Glutamatergic neuron (in vitro differentiated cells): ENCODE measurements around the gene AIMP2. TPM values are rescaled to one million over a fixed set of nuclear protein-coding genes. Genes with fewer than 3 reads are reported as not detected.

Source experiments
- DNase-seq: peaks from one replicate; pipeline ENCODE4 v3.0.0; 2022
- H3K27ac Mint-ChIP-seq: one replicate; pipeline ENCODE4 v1.8.0; 2020; ENCODE audit warnings: mild to moderate bottlenecking, mixed read lengths, inconsistent platforms; ENCODE audit not compliant: unreplicated experiment
- H3K27me3 Mint-ChIP-seq: one replicate; pipeline ENCODE4 v1.8.0; 2020; ENCODE audit warnings: mild to moderate bottlenecking, moderate library complexity, mixed read lengths, inconsistent platforms; ENCODE audit not compliant: unreplicated experiment
- H3K36me3 Mint-ChIP-seq: one replicate; pipeline ENCODE4 v1.8.0; 2020; ENCODE audit warnings: mild to moderate bottlenecking, mixed read lengths, inconsistent platforms; ENCODE audit not compliant: unreplicated experiment
- H3K4me1 Mint-ChIP-seq: one replicate; pipeline ENCODE4 v1.8.0; 2020; ENCODE audit warnings: mild to moderate bottlenecking, low read depth, mixed read lengths, inconsistent platforms; ENCODE audit not compliant: unreplicated experiment
- H3K4me3 Mint-ChIP-seq: one replicate; pipeline ENCODE4 v1.8.0; 2020; ENCODE audit warnings: mild to moderate bottlenecking, mixed read lengths, inconsistent platforms; ENCODE audit not compliant: unreplicated experiment
- H3K9me3 Mint-ChIP-seq: one replicate; pipeline ENCODE4 v1.8.0; 2020; ENCODE audit warnings: mild to moderate bottlenecking, moderate library complexity, mixed read lengths, inconsistent platforms; ENCODE audit not compliant: unreplicated experiment
- total RNA-seq: library from RNA; stranded (reverse); fragmentation: NEBNext Ultra II Directional; extraction: Animal tissue kit (Norgen Biotek cat#: 25700); gene quantifications from one replicate; pipeline ENCODE4 v1.2.1, GENCODE V29; 2021; ENCODE audit not compliant: unreplicated experiment
- TF ChIP-seq, protein P1 (sequence below): fragments of 200-600 bp; sonication (generic); IDR thresholded peaks from one replicate; pipeline ENCODE4 v1.5.0; 2021; ENCODE audit not compliant: partially characterized antibody, unreplicated experiment

Gene AIMP2
- total RNA-seq, 1 donor from 2014 or later, result 35.2 TPM

DNA sequence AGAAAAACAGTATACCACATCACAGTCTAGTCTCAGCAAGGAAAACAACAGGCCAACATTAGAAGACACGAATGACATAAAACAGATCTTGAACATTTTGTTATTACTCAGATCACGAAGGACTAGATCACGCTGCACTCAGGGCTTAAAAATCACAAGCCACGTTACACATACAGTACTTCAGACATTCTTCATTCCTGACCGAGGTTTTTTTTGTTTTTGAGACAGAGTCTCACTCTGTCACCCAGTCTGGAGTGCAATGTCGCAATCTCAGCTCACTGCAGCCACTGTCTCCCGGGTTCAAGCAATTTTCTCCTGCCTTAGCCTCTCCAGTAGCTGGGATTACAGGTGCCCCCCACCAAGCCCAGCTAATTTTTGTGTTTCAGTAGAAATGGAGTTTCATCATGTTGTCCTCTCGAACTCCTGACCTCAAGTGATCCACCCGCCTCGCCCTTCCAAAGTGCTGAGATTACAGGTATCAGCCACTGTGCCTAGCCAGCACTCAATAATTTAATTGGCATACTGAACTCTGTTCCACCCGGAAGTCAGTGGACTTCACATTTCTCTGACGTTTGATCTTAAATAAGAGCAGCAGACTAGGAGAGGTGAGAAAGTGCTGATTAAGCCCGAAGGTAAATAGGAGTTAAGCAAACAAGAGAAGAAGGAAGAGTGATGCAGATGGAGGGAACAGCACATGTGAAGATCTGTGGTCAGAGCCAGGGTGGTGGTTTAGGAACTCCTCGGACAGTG, 3.5 kb downstream of the AIMP2 start:
- Mint-ChIP-seq H3K4me1 (peaks cover 3% of the 10 kb centered on the region), H3K27me3 (peaks cover 1% of the 10 kb centered on the region), H3K4me3 (no peak overlapping the region), H3K27ac (no peak overlapping the region), H3K9me3 (no peaks in the 10 kb centered on the region), H3K36me3 (no peaks in the 10 kb centered on the region)
- DNase-seq, result no peak
- TF ChIP-seq, protein P1, sequence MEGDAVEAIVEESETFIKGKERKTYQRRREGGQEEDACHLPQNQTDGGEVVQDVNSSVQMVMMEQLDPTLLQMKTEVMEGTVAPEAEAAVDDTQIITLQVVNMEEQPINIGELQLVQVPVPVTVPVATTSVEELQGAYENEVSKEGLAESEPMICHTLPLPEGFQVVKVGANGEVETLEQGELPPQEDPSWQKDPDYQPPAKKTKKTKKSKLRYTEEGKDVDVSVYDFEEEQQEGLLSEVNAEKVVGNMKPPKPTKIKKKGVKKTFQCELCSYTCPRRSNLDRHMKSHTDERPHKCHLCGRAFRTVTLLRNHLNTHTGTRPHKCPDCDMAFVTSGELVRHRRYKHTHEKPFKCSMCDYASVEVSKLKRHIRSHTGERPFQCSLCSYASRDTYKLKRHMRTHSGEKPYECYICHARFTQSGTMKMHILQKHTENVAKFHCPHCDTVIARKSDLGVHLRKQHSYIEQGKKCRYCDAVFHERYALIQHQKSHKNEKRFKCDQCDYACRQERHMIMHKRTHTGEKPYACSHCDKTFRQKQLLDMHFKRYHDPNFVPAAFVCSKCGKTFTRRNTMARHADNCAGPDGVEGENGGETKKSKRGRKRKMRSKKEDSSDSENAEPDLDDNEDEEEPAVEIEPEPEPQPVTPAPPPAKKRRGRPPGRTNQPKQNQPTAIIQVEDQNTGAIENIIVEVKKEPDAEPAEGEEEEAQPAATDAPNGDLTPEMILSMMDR, result no peak

DNA sequence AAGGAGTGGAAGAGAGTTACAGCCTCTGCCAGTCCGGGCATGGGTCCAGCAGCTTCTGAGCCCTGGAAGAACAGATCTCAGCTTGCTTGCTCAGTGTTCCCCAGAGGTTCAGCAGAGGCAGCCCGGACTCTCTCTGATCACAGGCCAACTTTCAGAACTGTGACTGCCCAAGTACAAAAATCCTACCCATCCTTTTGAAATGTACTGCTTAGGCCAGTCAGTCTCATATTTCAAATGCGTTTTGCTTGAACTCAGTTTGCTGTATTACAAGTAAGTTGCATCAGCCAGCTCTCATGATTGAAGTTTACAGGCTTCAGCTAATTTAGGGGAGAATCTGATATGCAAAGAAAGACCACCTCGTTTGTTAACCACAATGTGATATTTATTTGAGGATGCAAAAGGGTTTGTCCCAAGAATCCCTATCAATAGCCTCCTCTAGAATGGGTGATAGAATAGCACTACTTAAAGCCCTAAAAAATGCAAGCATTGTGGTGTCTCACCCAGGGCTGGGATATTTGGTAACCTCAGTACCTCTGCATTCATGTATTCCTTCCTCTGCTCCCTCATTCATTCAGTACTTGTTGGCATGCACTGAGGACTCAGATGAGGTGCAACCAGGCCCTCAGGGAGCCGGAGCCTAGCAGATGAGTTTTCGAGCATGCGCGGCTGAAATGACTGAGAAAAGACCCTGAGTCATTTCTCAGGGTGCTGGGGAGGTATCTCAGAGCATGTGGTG, 7.0 kb downstream of the AIMP2 start:
- H3K27ac Mint-ChIP-seq, result peak overlapping the region; percentile 80
- H3K4me3 Mint-ChIP-seq, result no peak overlapping the region
- no peaks in the 10 kb centered on the region for H3K9me3 Mint-ChIP-seq
- H3K27me3 Mint-ChIP-seq, result peaks cover 1% of the 10 kb centered on the region
- TF ChIP-seq, protein P1, result no peak
- H3K36me3 Mint-ChIP-seq, result no peaks in the 10 kb centered on the region
- DNase-seq, result no peak
- no peaks in the 10 kb centered on the region for H3K4me1 Mint-ChIP-seq

DNA sequence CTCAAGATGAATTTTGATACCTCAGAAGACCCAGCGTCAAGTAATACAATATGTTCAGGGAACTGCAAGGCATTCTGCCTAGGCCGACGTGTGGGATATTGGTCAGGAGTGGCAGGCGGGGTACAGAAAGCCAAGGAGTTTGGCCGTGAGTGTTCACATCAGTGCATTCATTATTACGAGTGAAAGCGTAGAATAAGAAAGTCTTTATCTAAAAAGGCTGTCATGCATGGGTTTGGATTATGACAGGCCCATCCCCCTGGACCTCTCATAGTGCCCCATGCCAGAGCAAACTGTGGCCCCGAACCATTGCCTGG, 7.5 kb downstream of the AIMP2 start:
- Mint-ChIP-seq H3K4me3 (no peak overlapping the region), H3K27ac (peak overlapping the region; percentile 80), H3K36me3 (no peaks in the 10 kb centered on the region)

DNA sequence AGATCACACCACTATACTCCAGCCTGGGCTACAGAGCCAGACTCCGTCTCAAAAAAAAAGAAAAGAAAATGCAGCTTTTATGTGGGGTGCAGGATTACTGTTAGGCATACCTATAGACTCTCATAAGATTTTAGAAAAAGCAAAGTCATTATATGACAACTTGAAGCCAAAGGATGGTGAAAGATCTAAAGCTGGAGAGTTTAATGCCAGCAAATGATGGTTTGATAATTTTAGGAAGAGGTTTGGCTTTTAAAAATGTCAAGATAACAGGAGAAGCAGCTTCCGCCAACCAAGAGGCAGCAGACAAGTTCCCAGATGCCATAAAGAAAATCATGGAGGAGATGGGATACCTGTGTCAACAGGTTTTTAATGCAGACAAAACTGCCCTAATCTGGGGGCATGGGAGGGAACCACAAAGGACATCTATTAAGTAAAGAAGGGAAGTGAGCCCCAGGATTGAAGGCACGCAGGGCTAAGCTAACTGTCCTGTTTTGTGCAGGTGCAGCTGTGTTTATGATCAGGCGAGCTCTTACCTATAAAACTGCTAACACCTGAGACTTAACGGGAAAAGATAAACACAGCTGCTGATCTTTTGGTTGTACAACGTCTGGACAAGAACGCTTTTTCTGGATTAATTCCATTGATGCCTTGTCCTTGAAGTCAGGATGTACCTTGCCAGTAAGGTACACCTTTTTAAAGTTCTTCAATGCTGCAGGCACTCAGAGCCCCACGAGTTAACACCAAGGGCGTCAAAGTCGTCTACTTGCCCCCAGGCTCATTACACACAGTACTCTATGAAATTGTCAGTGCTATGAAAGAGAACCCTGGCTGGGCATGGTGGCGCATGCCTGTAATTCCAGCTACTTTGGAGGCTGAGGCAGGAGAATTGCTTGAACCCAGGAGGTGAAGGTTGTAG, 11.6 kb downstream of the AIMP2 start:
- H3K27ac Mint-ChIP-seq, result peak overlapping the region; percentile 15
- TF ChIP-seq, protein P1, result no peak
- no peak overlapping the region for H3K4me3 Mint-ChIP-seq
- H3K27me3 Mint-ChIP-seq, result peaks cover 1% of the 10 kb centered on the region
- DNase-seq, result no peak
- no peaks in the 10 kb centered on the region for H3K4me1 Mint-ChIP-seq
- no peaks in the 10 kb centered on the region for H3K36me3 Mint-ChIP-seq
- peaks cover 1% of the 10 kb centered on the region for H3K9me3 Mint-ChIP-seq

More for the DNA sequence above, 7.5 kb downstream of the AIMP2 start:
- no peak for DNase-seq
- TF ChIP-seq, protein P1, result no peak
- peaks cover 1% of the 10 kb centered on the region for H3K27me3 Mint-ChIP-seq
- no peaks in the 10 kb centered on the region for H3K4me1 Mint-ChIP-seq
- no peaks in the 10 kb centered on the region for H3K9me3 Mint-ChIP-seq
